WTC11 (cell line): ENCODE results near the gene FSTL4. TPM values are rescaled to one million over a fixed set of nuclear protein-coding genes. Genes with fewer than 3 reads are reported as not detected.

ENCODE experiments used
- ATAC-seq: fragments of 200-7000 bp; cut with Tn5 transposase; 2 replicates; pipeline ENCODE4 v1.10.0; 2021; ENCODE audit warnings: mild to moderate bottlenecking, moderate library complexity
- CTCF ChIA-PET: fragments of 300-600 bp; sonication (Branson Sonifier 250); formaldehyde crosslinking; loops from one replicate; lab custom pipeline; 2021; ENCODE audit warnings: antibody characterized with exemption; lab: Charles Lee
- POLR2A ChIA-PET: fragments of 350-600 bp; sonication (Branson Sonifier 250); formaldehyde crosslinking; loops from one replicate; lab custom pipeline; 2021; ENCODE audit warnings: antibody characterized with exemption; lab: Charles Lee
- DNase-seq: peaks from one replicate; pipeline ENCODE4 v3.0.0; 2021; ENCODE audit warnings: low spot score
- H3K27ac Mint-ChIP-seq: 2 replicates; pipeline ENCODE4 v1.8.0; 2021; ENCODE audit warnings: mixed read lengths
- H3K27me3 Mint-ChIP-seq: 2 replicates; pipeline ENCODE4 v1.8.0; 2021; ENCODE audit warnings: low read depth, mild to moderate bottlenecking, moderate library complexity, mixed read lengths
- H3K36me3 Mint-ChIP-seq: 2 replicates; pipeline ENCODE4 v1.8.0; 2021; ENCODE audit warnings: mixed read lengths
- H3K4me1 Mint-ChIP-seq: 2 replicates; pipeline ENCODE4 v1.8.0; 2022; ENCODE audit warnings: mixed read lengths
- H3K4me3 Mint-ChIP-seq: 2 replicates; pipeline ENCODE4 v1.8.0; 2021; ENCODE audit warnings: mild to moderate bottlenecking, moderate library complexity, mixed read lengths
- H3K9me3 Mint-ChIP-seq: 2 replicates; pipeline ENCODE4 v1.8.0; 2021; ENCODE audit warnings: mixed read lengths
- CBFB ChIP-seq: sonication (generic); formaldehyde crosslinking; IDR thresholded peaks from 2 replicates; pipeline ENCODE4 v1.8.1; 2022; ENCODE audit warnings: mild to moderate bottlenecking, low read depth, missing genetic modification reagents
- ESRRA ChIP-seq: sonication (generic); formaldehyde crosslinking; IDR thresholded peaks from 2 replicates; pipeline ENCODE4 v1.8.1; 2022; ENCODE audit warnings: mild to moderate bottlenecking, missing genetic modification reagents, borderline replicate concordance
- ETV6 ChIP-seq: sonication (generic); formaldehyde crosslinking; IDR thresholded peaks from 2 replicates; pipeline ENCODE4 v1.8.1; 2022; ENCODE audit warnings: mild to moderate bottlenecking, missing genetic modification reagents
- GABPB1 ChIP-seq: sonication (generic); formaldehyde crosslinking; IDR thresholded peaks from 2 replicates; pipeline ENCODE4 v1.8.1; 2023; ENCODE audit warnings: mild to moderate bottlenecking, missing genetic modification reagents
- KAT7 ChIP-seq: sonication (generic); formaldehyde crosslinking; IDR thresholded peaks from 2 replicates; pipeline ENCODE4 v1.8.1; 2023; ENCODE audit warnings: missing genetic modification reagents, mild to moderate bottlenecking, borderline replicate concordance
- NFATC4 ChIP-seq: fragments of 250-450 bp; sonication (Bioruptor Pico); IDR thresholded peaks from 2 replicates; pipeline ENCODE4 v1.9.0; 2021; ENCODE audit warnings: mild to moderate bottlenecking
- SMAD3 ChIP-seq: sonication (generic); formaldehyde crosslinking; IDR thresholded peaks from 2 replicates; pipeline ENCODE4 v1.8.0; 2022; ENCODE audit warnings: missing genetic modification reagents, mild to moderate bottlenecking, borderline replicate concordance
- SP1 ChIP-seq: sonication (generic); formaldehyde crosslinking; conservative IDR thresholded peaks from 2 replicates; pipeline ENCODE4 v1.8.1; 2022; ENCODE audit warnings: missing genetic modification reagents
- TCF7 ChIP-seq: sonication (generic); formaldehyde crosslinking; IDR thresholded peaks from 2 replicates; pipeline ENCODE4 v1.8.0; 2022; ENCODE audit warnings: mild to moderate bottlenecking, low read depth, missing genetic modification reagents, moderate library complexity
- TEAD4 ChIP-seq: sonication (generic); formaldehyde crosslinking; IDR thresholded peaks from 2 replicates; pipeline ENCODE4 v1.8.0; 2022; ENCODE audit warnings: mild to moderate bottlenecking, missing genetic modification reagents
- TP53 ChIP-seq: sonication (generic); formaldehyde crosslinking; IDR thresholded peaks from 2 replicates; pipeline ENCODE4 v1.8.1; 2023; ENCODE audit warnings: mild to moderate bottlenecking, missing genetic modification reagents
- ZNF138 ChIP-seq: sonication (generic); formaldehyde crosslinking; conservative IDR thresholded peaks from 2 replicates; pipeline ENCODE4 v1.8.1; 2022; ENCODE audit warnings: mild to moderate bottlenecking, moderate library complexity, missing genetic modification reagents
- ZNF263 ChIP-seq: sonication (generic); formaldehyde crosslinking; IDR thresholded peaks from 2 replicates; pipeline ENCODE4 v1.8.1; 2022; ENCODE audit warnings: low read depth, mild to moderate bottlenecking, moderate library complexity, missing genetic modification reagents
- ZNF317 ChIP-seq: sonication (generic); formaldehyde crosslinking; IDR thresholded peaks from 2 replicates; pipeline ENCODE4 v1.8.1; 2023; ENCODE audit warnings: low read depth, mild to moderate bottlenecking, moderate library complexity, missing genetic modification reagents, borderline replicate concordance
- total RNA-seq: library from RNA; stranded (reverse); gene quantifications from 3 replicates; pipeline ENCODE4 v1.2.3, GENCODE V29; 2021
- TF ChIP-seq, protein P1 (sequence below): sonication (generic); formaldehyde crosslinking; IDR thresholded peaks from 2 replicates; pipeline ENCODE4 v1.8.1; 2023; ENCODE audit warnings: mild to moderate bottlenecking, missing genetic modification reagents
- TF ChIP-seq, protein P2 (sequence below): sonication (generic); formaldehyde crosslinking; IDR thresholded peaks from 2 replicates; pipeline ENCODE4 v1.8.0; 2022; ENCODE audit warnings: missing genetic modification reagents
- TF ChIP-seq, protein P3 (sequence below): sonication (generic); formaldehyde crosslinking; IDR thresholded peaks from 2 replicates; pipeline ENCODE4 v1.8.1; 2023; ENCODE audit warnings: mild to moderate bottlenecking, missing genetic modification reagents, moderate library complexity
- TF ChIP-seq, protein P4 (sequence below): fragments of 250-450 bp; sonication (Bioruptor Pico); IDR thresholded peaks from 2 replicates; pipeline ENCODE4 v1.9.0; 2021; ENCODE audit warnings: mild to moderate bottlenecking
- TF ChIP-seq, protein P5 (sequence below): sonication (generic); formaldehyde crosslinking; IDR thresholded peaks from 2 replicates; pipeline ENCODE4 v1.8.0; 2022; ENCODE audit warnings: mild to moderate bottlenecking, missing genetic modification reagents

The FSTL4 gene
- total RNA-seq, 1 experiment from 2014 or later, result 6.1 TPM

DNA sequence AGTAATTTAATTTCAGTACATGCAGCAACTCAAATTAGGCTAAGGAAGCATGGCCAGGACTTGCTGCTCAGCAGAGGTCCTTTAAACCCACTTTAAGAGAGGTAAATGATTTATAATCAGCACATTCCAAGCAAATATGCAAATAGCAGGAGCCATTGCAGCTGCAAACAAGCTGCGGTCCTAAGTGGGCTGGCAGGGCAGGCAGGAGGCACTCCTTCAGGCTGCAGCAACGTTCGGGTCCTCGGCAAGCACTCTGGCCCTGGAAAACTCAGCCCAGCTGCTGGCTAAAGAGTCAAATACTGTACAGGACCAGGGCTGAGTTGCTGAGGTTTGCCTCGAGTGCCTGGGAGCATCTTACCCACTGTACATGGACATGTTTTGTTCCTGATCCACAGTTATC lies 126.9 kb downstream of the FSTL4 start:
- no peak overlapping the region for H3K27ac Mint-ChIP-seq
- peaks cover 15% of the 10 kb centered on the region for H3K9me3 Mint-ChIP-seq
- ChIA-PET CTCF (interaction anchor here (0.8 to 2.6 kb wide), 4 partner anchors 62 to 169 kb away, joined by 3 to 8 read pairs (median 4); no protein-coding TSS in a partner anchor), POLR2A (no interaction called here)
- DNase-seq (no peak), ATAC-seq (0 out of 2 replicates have a peak, but pooled peaks have one; percentile 46)
- peaks cover 3% of the 10 kb centered on the region; the same call in 1 of the 2 replicates for H3K36me3 Mint-ChIP-seq
- peaks cover 11% of the 10 kb centered on the region for H3K4me1 Mint-ChIP-seq
- H3K27me3 Mint-ChIP-seq, result no peaks in the 10 kb centered on the region
- no peak overlapping the region for H3K4me3 Mint-ChIP-seq
- TF ChIP-seq SP1, result no peak
- TF ChIP-seq, protein P1, sequence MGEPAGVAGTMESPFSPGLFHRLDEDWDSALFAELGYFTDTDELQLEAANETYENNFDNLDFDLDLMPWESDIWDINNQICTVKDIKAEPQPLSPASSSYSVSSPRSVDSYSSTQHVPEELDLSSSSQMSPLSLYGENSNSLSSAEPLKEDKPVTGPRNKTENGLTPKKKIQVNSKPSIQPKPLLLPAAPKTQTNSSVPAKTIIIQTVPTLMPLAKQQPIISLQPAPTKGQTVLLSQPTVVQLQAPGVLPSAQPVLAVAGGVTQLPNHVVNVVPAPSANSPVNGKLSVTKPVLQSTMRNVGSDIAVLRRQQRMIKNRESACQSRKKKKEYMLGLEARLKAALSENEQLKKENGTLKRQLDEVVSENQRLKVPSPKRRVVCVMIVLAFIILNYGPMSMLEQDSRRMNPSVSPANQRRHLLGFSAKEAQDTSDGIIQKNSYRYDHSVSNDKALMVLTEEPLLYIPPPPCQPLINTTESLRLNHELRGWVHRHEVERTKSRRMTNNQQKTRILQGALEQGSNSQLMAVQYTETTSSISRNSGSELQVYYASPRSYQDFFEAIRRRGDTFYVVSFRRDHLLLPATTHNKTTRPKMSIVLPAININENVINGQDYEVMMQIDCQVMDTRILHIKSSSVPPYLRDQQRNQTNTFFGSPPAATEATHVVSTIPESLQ (CRISPR knock-in tag), result no peak
- TF ChIP-seq ZNF263, result no peak
- TF ChIP-seq, all 79 proteins: peak for 0

DNA sequence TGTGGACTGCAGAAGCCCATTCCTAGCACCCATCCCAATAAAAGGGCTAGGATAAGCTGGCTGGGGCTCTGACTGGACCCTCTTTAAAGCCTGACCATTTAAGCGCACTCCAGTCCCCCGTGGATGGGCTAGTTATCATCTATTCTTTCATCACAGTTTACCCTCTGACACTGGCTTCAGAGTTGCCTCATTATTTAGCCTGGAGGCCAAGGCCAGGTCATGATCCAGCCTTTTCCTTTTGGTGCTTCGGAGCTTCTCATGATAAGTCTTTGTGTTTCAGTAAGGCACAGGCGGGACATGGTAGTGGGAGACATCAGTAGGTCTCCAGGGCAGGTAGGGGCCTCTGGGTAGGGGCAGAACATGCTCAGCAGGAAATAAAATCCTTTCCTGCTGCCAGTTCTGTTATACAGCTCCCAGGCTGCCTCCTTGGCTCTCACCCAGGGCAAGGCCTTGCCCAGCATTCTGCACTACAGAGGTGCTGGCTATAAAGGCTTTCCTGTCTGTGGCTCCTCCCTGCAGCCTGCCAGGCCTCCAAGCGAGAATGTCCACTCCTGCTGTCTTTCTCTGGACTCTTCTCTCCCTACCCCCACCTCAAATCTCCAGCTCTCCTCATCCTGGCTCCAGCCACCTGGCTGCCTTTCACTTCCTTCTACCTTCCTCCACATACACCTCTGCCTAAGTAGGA lies 128.8 kb downstream of the FSTL4 start:
- Mint-ChIP-seq H3K27ac (no peak overlapping the region), H3K27me3 (no peaks in the 10 kb centered on the region), H3K9me3 (peaks cover 7% of the 10 kb centered on the region), H3K4me1 (peaks cover 11% of the 10 kb centered on the region), H3K36me3 (peaks cover 3% of the 10 kb centered on the region; the same call in 1 of the 2 replicates), H3K4me3 (no peak overlapping the region)
- ChIA-PET POLR2A (no interaction called here), CTCF (interaction anchor here (1.0 to 1.8 kb wide), 2 partner anchors 23 to 60 kb away, joined by 3 to 6 read pairs; no protein-coding TSS in a partner anchor)
- ATAC-seq (no peak), DNase-seq (no peak)
- TF ChIP-seq ETV6 (CRISPR knock-in tag) (no peak), NFATC4 (CRISPR knock-in tag) (no peak), SMAD3 (CRISPR knock-in tag) (no peak), TCF7 (no peak), CBFB (CRISPR knock-in tag) (no peak), KAT7 (CRISPR knock-in tag) (no peak), ZNF138 (no peak), GABPB1 (no peak), ZNF317 (CRISPR knock-in tag) (no peak), TEAD4 (CRISPR knock-in tag) (no peak), ZNF263 (no peak), TP53 (no peak), ESRRA (CRISPR knock-in tag) (no peak)
- TF ChIP-seq, protein P1 (CRISPR knock-in tag), result no peak
- TF ChIP-seq, protein P2, sequence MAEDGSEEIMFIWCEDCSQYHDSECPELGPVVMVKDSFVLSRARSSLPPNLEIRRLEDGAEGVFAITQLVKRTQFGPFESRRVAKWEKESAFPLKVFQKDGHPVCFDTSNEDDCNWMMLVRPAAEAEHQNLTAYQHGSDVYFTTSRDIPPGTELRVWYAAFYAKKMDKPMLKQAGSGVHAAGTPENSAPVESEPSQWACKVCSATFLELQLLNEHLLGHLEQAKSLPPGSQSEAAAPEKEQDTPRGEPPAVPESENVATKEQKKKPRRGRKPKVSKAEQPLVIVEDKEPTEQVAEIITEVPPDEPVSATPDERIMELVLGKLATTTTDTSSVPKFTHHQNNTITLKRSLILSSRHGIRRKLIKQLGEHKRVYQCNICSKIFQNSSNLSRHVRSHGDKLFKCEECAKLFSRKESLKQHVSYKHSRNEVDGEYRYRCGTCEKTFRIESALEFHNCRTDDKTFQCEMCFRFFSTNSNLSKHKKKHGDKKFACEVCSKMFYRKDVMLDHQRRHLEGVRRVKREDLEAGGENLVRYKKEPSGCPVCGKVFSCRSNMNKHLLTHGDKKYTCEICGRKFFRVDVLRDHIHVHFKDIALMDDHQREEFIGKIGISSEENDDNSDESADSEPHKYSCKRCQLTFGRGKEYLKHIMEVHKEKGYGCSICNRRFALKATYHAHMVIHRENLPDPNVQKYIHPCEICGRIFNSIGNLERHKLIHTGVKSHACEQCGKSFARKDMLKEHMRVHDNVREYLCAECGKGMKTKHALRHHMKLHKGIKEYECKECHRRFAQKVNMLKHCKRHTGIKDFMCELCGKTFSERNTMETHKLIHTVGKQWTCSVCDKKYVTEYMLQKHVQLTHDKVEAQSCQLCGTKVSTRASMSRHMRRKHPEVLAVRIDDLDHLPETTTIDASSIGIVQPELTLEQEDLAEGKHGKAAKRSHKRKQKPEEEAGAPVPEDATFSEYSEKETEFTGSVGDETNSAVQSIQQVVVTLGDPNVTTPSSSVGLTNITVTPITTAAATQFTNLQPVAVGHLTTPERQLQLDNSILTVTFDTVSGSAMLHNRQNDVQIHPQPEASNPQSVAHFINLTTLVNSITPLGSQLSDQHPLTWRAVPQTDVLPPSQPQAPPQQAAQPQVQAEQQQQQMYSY, result no peak
- TF ChIP-seq, protein P3, sequence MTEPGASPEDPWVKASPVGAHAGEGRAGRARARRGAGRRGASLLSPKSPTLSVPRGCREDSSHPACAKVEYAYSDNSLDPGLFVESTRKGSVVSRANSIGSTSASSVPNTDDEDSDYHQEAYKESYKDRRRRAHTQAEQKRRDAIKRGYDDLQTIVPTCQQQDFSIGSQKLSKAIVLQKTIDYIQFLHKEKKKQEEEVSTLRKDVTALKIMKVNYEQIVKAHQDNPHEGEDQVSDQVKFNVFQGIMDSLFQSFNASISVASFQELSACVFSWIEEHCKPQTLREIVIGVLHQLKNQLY, result no peak
- TF ChIP-seq, protein P4, sequence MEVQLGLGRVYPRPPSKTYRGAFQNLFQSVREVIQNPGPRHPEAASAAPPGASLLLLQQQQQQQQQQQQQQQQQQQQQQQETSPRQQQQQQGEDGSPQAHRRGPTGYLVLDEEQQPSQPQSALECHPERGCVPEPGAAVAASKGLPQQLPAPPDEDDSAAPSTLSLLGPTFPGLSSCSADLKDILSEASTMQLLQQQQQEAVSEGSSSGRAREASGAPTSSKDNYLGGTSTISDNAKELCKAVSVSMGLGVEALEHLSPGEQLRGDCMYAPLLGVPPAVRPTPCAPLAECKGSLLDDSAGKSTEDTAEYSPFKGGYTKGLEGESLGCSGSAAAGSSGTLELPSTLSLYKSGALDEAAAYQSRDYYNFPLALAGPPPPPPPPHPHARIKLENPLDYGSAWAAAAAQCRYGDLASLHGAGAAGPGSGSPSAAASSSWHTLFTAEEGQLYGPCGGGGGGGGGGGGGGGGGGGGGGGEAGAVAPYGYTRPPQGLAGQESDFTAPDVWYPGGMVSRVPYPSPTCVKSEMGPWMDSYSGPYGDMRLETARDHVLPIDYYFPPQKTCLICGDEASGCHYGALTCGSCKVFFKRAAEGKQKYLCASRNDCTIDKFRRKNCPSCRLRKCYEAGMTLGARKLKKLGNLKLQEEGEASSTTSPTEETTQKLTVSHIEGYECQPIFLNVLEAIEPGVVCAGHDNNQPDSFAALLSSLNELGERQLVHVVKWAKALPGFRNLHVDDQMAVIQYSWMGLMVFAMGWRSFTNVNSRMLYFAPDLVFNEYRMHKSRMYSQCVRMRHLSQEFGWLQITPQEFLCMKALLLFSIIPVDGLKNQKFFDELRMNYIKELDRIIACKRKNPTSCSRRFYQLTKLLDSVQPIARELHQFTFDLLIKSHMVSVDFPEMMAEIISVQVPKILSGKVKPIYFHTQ (CRISPR knock-in tag), result no peak
- TF ChIP-seq, protein P5, sequence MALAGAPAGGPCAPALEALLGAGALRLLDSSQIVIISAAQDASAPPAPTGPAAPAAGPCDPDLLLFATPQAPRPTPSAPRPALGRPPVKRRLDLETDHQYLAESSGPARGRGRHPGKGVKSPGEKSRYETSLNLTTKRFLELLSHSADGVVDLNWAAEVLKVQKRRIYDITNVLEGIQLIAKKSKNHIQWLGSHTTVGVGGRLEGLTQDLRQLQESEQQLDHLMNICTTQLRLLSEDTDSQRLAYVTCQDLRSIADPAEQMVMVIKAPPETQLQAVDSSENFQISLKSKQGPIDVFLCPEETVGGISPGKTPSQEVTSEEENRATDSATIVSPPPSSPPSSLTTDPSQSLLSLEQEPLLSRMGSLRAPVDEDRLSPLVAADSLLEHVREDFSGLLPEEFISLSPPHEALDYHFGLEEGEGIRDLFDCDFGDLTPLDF (CRISPR knock-in tag), result no peak
